ENCODE data around the gene MYO5A.
A peak's percentile ranks its signal among the peaks of the same experiment; 100 is the strongest.
"Not testable (repeated sequence)": the region's sequence is repeated elsewhere in the genome, so short reads cannot be mapped to it uniquely, and the experiment has no call there.

MYO5A gene

GRCh38 chr15:52528564-52529340, at the start of gene MYO5A:
MYO5A (minus strand) TSS chr15:52528880; CDS start chr15:52528806, 74 bp downstream.
- no peak for DNase-seq (ENCODE audit: low read depth, low spot score)
- H3K27ac ChIP-seq, result peak within 1 kb of the TSS; percentile 73

GRCh38 chr15:52576692-52577091, 48.0 kb upstream of the MYO5A start:
- DNase-seq (ENCODE audit: low read depth, low spot score), result no peak

GRCh38 chr15:52575573-52575972, 46.9 kb upstream of the MYO5A start:
- not testable (repeated sequence) for DNase-seq (ENCODE audit: low read depth, low spot score); H3K27ac ChIP-seq

More at GRCh38 chr15:52576692-52577091, 48.0 kb upstream of the MYO5A start:
- H3K27ac ChIP-seq, result no peak overlapping the region

GRCh38 chr15:52575072-52575471, 46.4 kb upstream of the MYO5A start:
- no peak for DNase-seq (ENCODE audit: low read depth, low spot score)
- H3K27ac ChIP-seq, result no peak overlapping the region

- DNase-seq (ENCODE audit: low read depth, low spot score); H3K27ac ChIP-seq: not testable (repeated sequence)
Observed at GRCh38 chr15:52574623-52575022, 45.9 kb upstream of the MYO5A start.

GRCh38 chr15:52568601-52569585, 40.2 kb upstream of the MYO5A start, which contains the start of gene ARPP19:
ARPP19 (minus strand) TSS chr15:52569030; CDS start chr15:52568892, 138 bp downstream.
- H3K27ac ChIP-seq, result peak within 1 kb of the TSS; percentile 89
- peak; percentile 73 for DNase-seq (ENCODE audit: low read depth, low spot score)

- peak overlapping the region; percentile 89 for H3K27ac ChIP-seq
- no peak for DNase-seq (ENCODE audit: low read depth, low spot score)
Observed at GRCh38 chr15:52567871-52568600, 39.4 kb upstream of the MYO5A start.

GRCh38 chr15:52566889-52567288, 38.2 kb upstream of the MYO5A start:
- DNase-seq (ENCODE audit: low read depth, low spot score), result no peak
- peak overlapping the region; percentile 0 for H3K27ac ChIP-seq

- DNase-seq (ENCODE audit: low read depth, low spot score); H3K27ac ChIP-seq: not testable (repeated sequence)
Observed at GRCh38 chr15:52565417-52566358, 37.0 kb upstream of the MYO5A start.

GRCh38 chr15:52563501-52564060, 34.9 kb upstream of the MYO5A start:
- no peak overlapping the region for H3K27ac ChIP-seq
- DNase-seq (ENCODE audit: low read depth, low spot score), result no peak

- peak overlapping the region; percentile 84 for H3K27ac ChIP-seq
- no peak for DNase-seq (ENCODE audit: low read depth, low spot score)
Observed at GRCh38 chr15:52559575-52559974, 30.9 kb upstream of the MYO5A start.

- DNase-seq (ENCODE audit: low read depth, low spot score), result no peak
- peak overlapping the region; percentile 84 for H3K27ac ChIP-seq
Observed at GRCh38 chr15:52559022-52559421, 30.3 kb upstream of the MYO5A start.

GRCh38 chr15:52558196-52558595, 29.5 kb upstream of the MYO5A start:
- DNase-seq (ENCODE audit: low read depth, low spot score), result peak; percentile 87
- peak overlapping the region; percentile 84 for H3K27ac ChIP-seq

GRCh38 chr15:52557274-52557641, 28.6 kb upstream of the MYO5A start:
- H3K27ac ChIP-seq, result peak overlapping the region; percentile 84
- no peak for DNase-seq (ENCODE audit: low read depth, low spot score)

GRCh38 chr15:52556524-52557273, 28.0 kb upstream of the MYO5A start:
- no peak for DNase-seq (ENCODE audit: low read depth, low spot score)
- H3K27ac ChIP-seq, result peak overlapping the region; percentile 84

- no peak overlapping the region for H3K27ac ChIP-seq
- DNase-seq (ENCODE audit: low read depth, low spot score), result no peak
Observed at GRCh38 chr15:52552303-52552702, 23.6 kb upstream of the MYO5A start.

- DNase-seq (ENCODE audit: low read depth, low spot score), result no peak
- H3K27ac ChIP-seq, result no peak overlapping the region
Observed at GRCh38 chr15:52551762-52552161, 23.1 kb upstream of the MYO5A start.

- H3K27ac ChIP-seq; DNase-seq (ENCODE audit: low read depth, low spot score): not testable (repeated sequence)
Observed at GRCh38 chr15:52551186-52551585, 22.5 kb upstream of the MYO5A start.
